HepG2 (cell line): ENCODE results near the gene AUH. TPM values are rescaled to one million over a fixed set of nuclear protein-coding genes. Genes with fewer than 3 reads are reported as not detected.

Source experiments
- ATF3 ChIP-seq: sonication (generic); formaldehyde crosslinking; IDR thresholded peaks from 2 replicates; pipeline ENCODE4 v1.4.0; 2020; ENCODE audit warnings: missing genetic modification reagents
- ATF4 ChIP-seq, 2 experiments: fragments of 450-650 bp in 1 of 2; sonication (generic) in 1 of 2; formaldehyde crosslinking; IDR thresholded peaks; 2 replicates each; pipeline versions ENCODE4 v1.5.0 to v1.8.0; 2020 to 2022; ENCODE audit warnings: mild to moderate bottlenecking in 1 of 2, missing genetic modification reagents in 1 of 2
- CSRNP1 ChIP-seq: sonication (generic); formaldehyde crosslinking; IDR thresholded peaks from 2 replicates; pipeline ENCODE4 v1.8.1; 2023; ENCODE audit warnings: mild to moderate bottlenecking, missing genetic modification reagents
- EZH2 ChIP-seq: conservative IDR thresholded peaks from 2 replicates; pipeline ENCODE4 v1.6.1; 2012; ENCODE audit warnings: mild to moderate bottlenecking, low read depth, low read length, moderate library complexity
- HMG20B ChIP-seq: conservative IDR thresholded peaks from 2 replicates; pipeline ENCODE4 v1.6.1; 2016; ENCODE audit warnings: missing genetic modification reagents, missing compliant biosample characterization
- HOXA5 ChIP-seq: sonication (generic); formaldehyde crosslinking; IDR thresholded peaks from 2 replicates; pipeline ENCODE4 v1.4.0; 2020; ENCODE audit warnings: missing genetic modification reagents
- IRF2 ChIP-seq: IDR thresholded peaks from 2 replicates; pipeline ENCODE4 v1.6.1; 2018; ENCODE audit warnings: missing genetic modification reagents, missing compliant biosample characterization
- ISX ChIP-seq: sonication (generic); formaldehyde crosslinking; conservative IDR thresholded peaks from 2 replicates; pipeline ENCODE4 v1.5.0; 2020; ENCODE audit warnings: missing genetic modification reagents
- MYC ChIP-seq: sonication (generic); formaldehyde crosslinking; IDR thresholded peaks from 2 replicates; pipeline ENCODE4 v1.9.0; 2021; ENCODE audit warnings: missing genetic modification reagents, borderline replicate concordance
- NR2F6 ChIP-seq, 2 experiments: IDR thresholded peaks; 2 replicates each; pipeline ENCODE4 v1.6.1; 2016; ENCODE audit warnings: antibody characterized with exemption in 1 of 2, mild to moderate bottlenecking in 1 of 2
- RNF2 ChIP-seq: fragments of 450-650 bp; conservative IDR thresholded peaks from 2 replicates; pipeline ENCODE4 v1.6.1; 2016; ENCODE audit warnings: low read depth
- SP2 ChIP-seq: sonication (generic); formaldehyde crosslinking; IDR thresholded peaks from 2 replicates; pipeline ENCODE4 v1.5.1; 2020; ENCODE audit warnings: mild to moderate bottlenecking, missing genetic modification reagents
- STAG1 ChIP-seq: sonication (generic); formaldehyde crosslinking; IDR thresholded peaks from 2 replicates; pipeline ENCODE4 v1.4.0; 2020; ENCODE audit warnings: missing genetic modification reagents
- ZBTB25 ChIP-seq: IDR thresholded peaks from 2 replicates; pipeline ENCODE4 v1.6.1; 2018; ENCODE audit warnings: missing genetic modification reagents
- ZBTB43 ChIP-seq: sonication (generic); formaldehyde crosslinking; conservative IDR thresholded peaks from 2 replicates; pipeline ENCODE4 v1.4.0; 2020; ENCODE audit warnings: missing genetic modification reagents
- ZKSCAN5 ChIP-seq: sonication (generic); formaldehyde crosslinking; IDR thresholded peaks from 2 replicates; pipeline ENCODE4 v1.5.1; 2020; ENCODE audit warnings: mild to moderate bottlenecking, missing genetic modification reagents
- ZNF460 ChIP-seq: sonication (generic); formaldehyde crosslinking; IDR thresholded peaks from 2 replicates; pipeline ENCODE4 v1.5.1; 2020; ENCODE audit warnings: missing genetic modification reagents, mild to moderate bottlenecking, borderline replicate concordance
- ZNF557 ChIP-seq: sonication (generic); formaldehyde crosslinking; IDR thresholded peaks from 2 replicates; pipeline ENCODE4 v1.4.0; 2020; ENCODE audit warnings: missing genetic modification reagents
- ZNF781 ChIP-seq: sonication (generic); formaldehyde crosslinking; IDR thresholded peaks from 2 replicates; pipeline ENCODE4 v1.5.1; 2020; ENCODE audit warnings: borderline replicate concordance, mild to moderate bottlenecking, missing genetic modification reagents; ENCODE audit errors: not compliant biosample characterization
- ZNF878 ChIP-seq: sonication (generic); formaldehyde crosslinking; IDR thresholded peaks from 2 replicates; pipeline ENCODE4 v1.8.1; 2023; ENCODE audit warnings: mild to moderate bottlenecking, missing genetic modification reagents, moderate library complexity
- ZSCAN5A ChIP-seq: sonication (generic); formaldehyde crosslinking; IDR thresholded peaks from 2 replicates; pipeline ENCODE4 v1.8.0; 2022; ENCODE audit warnings: mild to moderate bottlenecking, missing genetic modification reagents, borderline replicate concordance
- polyA plus RNA-seq, 8 experiments: library from polyadenylated mRNA; depleted of rRNA in 3 of 8; stranded (reverse) in 7 of 8; unstranded in 1 of 8; fragments of >200 nt; fragmentation: Illumina TruSeq in 4 of 8; extraction: Trizol in 4 of 8; gene quantifications; 2 replicates each; pipeline versions ENCODE4 v1.2.1 to v1.2.3, GENCODE V29; 2011 to 2016; ENCODE audit warnings: low read depth in 4 of 8, missing spikeins in 1 of 8, mixed read lengths in 1 of 8; ENCODE audit not compliant: insufficient read depth in 1 of 8
- total RNA-seq, 5 experiments: library from RNA; depleted of rRNA; stranded (reverse); fragments of >200 nt; fragmentation: Illumina TruSeq; extraction: Trizol; gene quantifications; 2 replicates each; pipeline ENCODE4 v1.2.3, GENCODE V29; 2016; ENCODE audit warnings: low read depth in 1 of 5

AUH gene
- total and polyA plus RNA-seq, 2 of the 13 experiments (the other 11 are each of a cell fraction or from before 2014, with no cell fraction given) = 25.8 to 31.9 TPM

GRCh38 chr9:91197232-91198181 is 164.2 kb downstream of the AUH start (continued):
- TF ChIP-seq ATF4 (CRISPR knock-in tag; IDR thresholded peaks at IDR 0.05) = peak in 1 of 2 experiments; percentile 92; a peak in 2 of 4 replicates
- TF ChIP-seq EZH2 = no peak
- TF ChIP-seq SP2 = 0 out of 2 replicates have a peak, but pooled peaks have one; percentile 34
- TF ChIP-seq ZKSCAN5 (CRISPR knock-in tag) = peak; percentile 89
- TF ChIP-seq IRF2 (CRISPR knock-in tag) = peak; percentile 98
- TF ChIP-seq HOXA5 (CRISPR knock-in tag) = peak; percentile 100
- peak; percentile 99 for TF ChIP-seq MYC (CRISPR knock-in tag)
- TF ChIP-seq NR2F6 (IDR thresholded peaks at IDR 0.05) = peak; percentile 95
- TF ChIP-seq NR2F6 (CRISPR knock-in tag; IDR thresholded peaks at IDR 0.05) = peak; percentile 98
- peak; percentile 61 for TF ChIP-seq ZSCAN5A (CRISPR knock-in tag)
- TF ChIP-seq ATF3 (CRISPR knock-in tag) = peak; percentile 96
- peak; percentile 92 for TF ChIP-seq HMG20B (CRISPR knock-in tag)
- TF ChIP-seq STAG1 (CRISPR knock-in tag) = peak; percentile 47
- TF ChIP-seq CSRNP1 = no peak; the same call in 1 of the 2 replicates
- TF ChIP-seq ZBTB43 = peak; percentile 90
- peak; percentile 55; the same call in 1 of the 2 replicates for TF ChIP-seq ZNF878 (CRISPR knock-in tag)
- TF ChIP-seq ZNF781 (CRISPR knock-in tag) = peak; percentile 64
- peak; percentile 83 for TF ChIP-seq ZBTB25
- TF ChIP-seq ZNF460 (CRISPR knock-in tag) = peak; percentile 21; the same call in 1 of the 2 replicates
- TF ChIP-seq ISX (CRISPR knock-in tag) = no peak
- 0 out of 2 replicates have a peak, but pooled peaks have one; percentile 21 for TF ChIP-seq RNF2
- TF ChIP-seq ZNF557 (CRISPR knock-in tag) = no peak
